Measurements from ENCODE around the gene PCA3. TPM values are rescaled to one million over a fixed set of nuclear protein-coding genes. Genes with fewer than 3 reads are reported as not detected.
"Not testable (repeated sequence)": the region's sequence is repeated elsewhere in the genome, so short reads cannot be mapped to it uniquely, and the experiment has no call there.

Gene PCA3
- total and polyA plus RNA-seq, 4 donors, result 0.05 to 0.09 (median 0.08) TPM; not detected in 1

GRCh38 chr9:76737154-76737902 is 26.9 kb upstream of the PCA3 start:
- ATAC-seq (ENCODE audit: insufficient read depth, low FRiP score) (no peak), DNase-seq (no peak)
- H3K4me1 ChIP-seq (ENCODE audit: control insufficient read depth in 5 of 5, insufficient read depth in 5 of 5, low read length in 5 of 5), result no peaks in the 10 kb centered on the region
- H3K27ac ChIP-seq (ENCODE audit: low read depth in 1 of 2, low read length in 1 of 2), result no peak overlapping the region
- TF ChIP-seq CTCF (IDR thresholded peaks at IDR 0.05; ENCODE audit: control extremely low read depth, extremely low read depth), result no peak
- H3K9ac ChIP-seq (ENCODE audit: insufficient read depth in 1 of 2, low read length in 2 of 2), result no peak overlapping the region
- no peaks in the 10 kb centered on the region for H3K36me3 ChIP-seq (ENCODE audit: control insufficient read depth in 4 of 4, insufficient read depth in 4 of 4, low read length in 4 of 4)
- no peaks in the 10 kb centered on the region for H3K9me3 ChIP-seq (ENCODE audit: control insufficient read depth in 4 of 4, insufficient read depth in 3 of 4, low read length in 3 of 4)
- H3K4me3 ChIP-seq, result no peak overlapping the region
- 76 to 90% methylated on average over 3 of the region's 3 CpGs for WGBS, 2 donors
- peaks cover 0 to 2% (median 0%) of the 10 kb centered on the region in 3 donors for H3K27me3 ChIP-seq (ENCODE audit: control insufficient read depth in 3 of 3, insufficient read depth in 3 of 3, low read length in 2 of 3)

- no peak for ATAC-seq (ENCODE audit: insufficient read depth, low FRiP score)
Measured at GRCh38 chr9:76738402-76738801, 25.8 kb upstream of the PCA3 start.

GRCh38 chr9:76741524-76741923 is 22.7 kb upstream of the PCA3 start:
- no peaks in the 10 kb centered on the region for H3K36me3 ChIP-seq (ENCODE audit: control insufficient read depth in 4 of 4, insufficient read depth in 4 of 4, low read length in 4 of 4)
- no peak for TF ChIP-seq CTCF (IDR thresholded peaks at IDR 0.05; ENCODE audit: control extremely low read depth, extremely low read depth)
- DNase-seq (no peak), ATAC-seq (ENCODE audit: insufficient read depth, low FRiP score) (no peak)
- H3K27ac ChIP-seq (ENCODE audit: low read depth in 1 of 2, low read length in 1 of 2), result no peak overlapping the region
- H3K9me3 ChIP-seq (ENCODE audit: control insufficient read depth in 4 of 4, insufficient read depth in 3 of 4, low read length in 3 of 4), result peaks cover 0 to 12% (median 3%) of the 10 kb centered on the region in 4 donors
- no peaks in the 10 kb centered on the region for H3K4me1 ChIP-seq (ENCODE audit: control insufficient read depth in 5 of 5, insufficient read depth in 5 of 5, low read length in 5 of 5)
- no peak overlapping the region for H3K4me3 ChIP-seq
- H3K9ac ChIP-seq (ENCODE audit: insufficient read depth in 1 of 2, low read length in 2 of 2), result no peak overlapping the region
- WGBS, 2 donors, result 75 to 88% methylated on average over 5 of the region's 5 CpGs
- peaks cover 0 to 2% (median 0%) of the 10 kb centered on the region in 3 donors for H3K27me3 ChIP-seq (ENCODE audit: control insufficient read depth in 3 of 3, insufficient read depth in 3 of 3, low read length in 2 of 3)

More at GRCh38 chr9:76738402-76738801, 25.8 kb upstream of the PCA3 start:
- H3K27me3 ChIP-seq (ENCODE audit: control insufficient read depth in 3 of 3, insufficient read depth in 3 of 3, low read length in 2 of 3), result peaks cover 0 to 2% (median 0%) of the 10 kb centered on the region in 3 donors
- 75 to 84% methylated on average over 5 of the region's 5 CpGs for WGBS, 2 donors
- no peak overlapping the region for H3K4me3 ChIP-seq
- no peak for TF ChIP-seq CTCF (IDR thresholded peaks at IDR 0.05; ENCODE audit: control extremely low read depth, extremely low read depth)
- H3K36me3 ChIP-seq (ENCODE audit: control insufficient read depth in 4 of 4, insufficient read depth in 4 of 4, low read length in 4 of 4), result no peaks in the 10 kb centered on the region
- no peak for DNase-seq
- H3K27ac ChIP-seq (ENCODE audit: low read depth in 1 of 2, low read length in 1 of 2), result no peak overlapping the region
- H3K9ac ChIP-seq (ENCODE audit: insufficient read depth in 1 of 2, low read length in 2 of 2), result no peak overlapping the region
- H3K4me1 ChIP-seq (ENCODE audit: control insufficient read depth in 5 of 5, insufficient read depth in 5 of 5, low read length in 5 of 5), result no peaks in the 10 kb centered on the region
- peaks cover 0 to 3% (median 1%) of the 10 kb centered on the region in 4 donors for H3K9me3 ChIP-seq (ENCODE audit: control insufficient read depth in 4 of 4, insufficient read depth in 3 of 4, low read length in 3 of 4)

GRCh38 chr9:76742890-76743289 is 21.3 kb upstream of the PCA3 start:
- not testable (repeated sequence) for H3K4me3 ChIP-seq; H3K9ac ChIP-seq (ENCODE audit: insufficient read depth in 1 of 2, low read length in 2 of 2); DNase-seq; H3K4me1 ChIP-seq (ENCODE audit: control insufficient read depth in 5 of 5, insufficient read depth in 5 of 5, low read length in 5 of 5); H3K27ac ChIP-seq (ENCODE audit: low read depth in 1 of 2, low read length in 1 of 2); H3K36me3 ChIP-seq (ENCODE audit: control insufficient read depth in 4 of 4, insufficient read depth in 4 of 4, low read length in 4 of 4); H3K27me3 ChIP-seq (ENCODE audit: control insufficient read depth in 3 of 3, insufficient read depth in 3 of 3, low read length in 2 of 3); ATAC-seq (ENCODE audit: insufficient read depth, low FRiP score)
- WGBS, 2 donors, result 88 to 89% methylated on average over 4 of the region's 4 CpGs
- H3K9me3 ChIP-seq (ENCODE audit: control insufficient read depth in 4 of 4, insufficient read depth in 3 of 4, low read length in 3 of 4), result peaks cover 0 to 12% (median 3%) of the 10 kb centered on the region in 4 donors
